HG02973 (cell line): Measurements from ENCODE around the gene ULK2.

ENCODE experiments used
- ATAC-seq: cut with Tn5 transposase; IDR thresholded peaks from one replicate; pipeline ENCODE4 v1.9.1; 2021; ENCODE audit warnings: moderate library complexity; ENCODE audit not compliant: unreplicated experiment

Gene ULK2

GRCh38 chr17:19750020-19750572, 117.6 kb downstream of the ULK2 start:
- ATAC-seq = no peak

DNA sequence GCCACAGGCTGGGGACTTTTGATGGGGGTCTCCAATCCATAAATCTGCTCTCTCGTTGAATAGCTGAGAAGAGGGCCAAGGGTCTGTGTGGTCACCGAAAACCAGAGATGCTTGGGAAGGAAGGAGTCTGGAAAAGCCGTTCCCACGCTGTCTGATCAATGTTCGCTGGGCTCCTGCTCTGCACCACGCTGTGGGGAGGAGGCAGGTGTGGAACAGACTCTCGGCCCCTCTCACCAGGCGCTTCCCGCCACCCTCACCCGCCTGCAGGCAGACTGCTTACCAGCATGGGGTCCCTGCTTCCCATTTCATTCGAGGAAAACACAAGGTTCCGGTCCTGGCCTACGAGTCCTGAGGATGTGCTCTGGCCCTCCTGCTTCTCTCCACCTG, 118.9 kb downstream of the ULK2 start:
- ATAC-seq = no peak

DNA sequence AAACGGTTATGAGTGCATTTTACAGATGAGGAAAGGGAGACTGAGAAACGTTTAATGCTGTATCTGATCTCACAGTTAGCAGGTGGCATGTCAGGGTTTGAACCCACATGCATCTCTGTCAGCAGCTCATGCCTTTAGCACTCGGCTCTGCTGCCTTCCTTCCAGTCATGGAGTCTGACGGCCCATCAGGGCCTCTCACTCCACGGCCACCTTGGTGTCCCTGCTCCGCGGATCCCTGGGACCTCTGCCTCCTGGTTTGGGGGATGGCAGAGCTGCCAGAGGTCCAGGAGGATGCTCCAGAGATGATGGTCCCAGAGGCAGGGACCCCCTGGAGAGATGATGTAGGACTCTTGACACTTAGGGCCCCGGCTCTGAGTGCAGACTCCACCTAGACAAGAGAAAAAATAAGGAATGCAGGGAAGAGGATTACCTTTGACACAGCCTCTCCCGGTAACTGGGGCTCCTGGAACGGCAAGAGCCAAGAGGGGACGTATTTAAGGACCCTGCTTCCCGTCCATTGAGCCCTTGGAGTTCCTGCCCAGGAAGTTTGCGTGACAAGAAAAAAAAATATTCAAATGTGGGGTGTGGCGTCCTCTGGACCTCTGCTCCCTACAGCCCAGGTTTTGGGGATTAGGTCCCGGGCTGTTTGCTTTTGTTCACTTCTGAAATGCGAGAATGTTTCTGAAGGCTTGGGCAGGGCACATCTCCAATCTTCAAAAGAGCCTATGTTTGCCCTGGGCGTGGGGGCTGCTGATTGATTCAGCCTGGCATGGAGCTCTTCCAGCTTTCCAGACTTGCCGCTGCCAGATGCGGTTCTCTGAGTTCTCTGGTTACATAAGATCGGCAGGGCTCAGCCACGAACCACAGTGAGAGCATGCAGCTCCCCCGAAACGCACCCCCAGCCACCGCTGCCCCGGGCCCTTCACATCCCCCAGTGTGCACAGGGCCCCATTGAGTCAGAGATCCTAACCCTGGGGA, 119.6 kb downstream of the ULK2 start, which contains the start of gene ALDH3A1:
Gene ALDH3A1, minus strand, starts transcription at position 470 of the 978 bp plus-strand sequence. CDS start 3,169 bp downstream, outside the sequence.
- ATAC-seq = no peak

DNA sequence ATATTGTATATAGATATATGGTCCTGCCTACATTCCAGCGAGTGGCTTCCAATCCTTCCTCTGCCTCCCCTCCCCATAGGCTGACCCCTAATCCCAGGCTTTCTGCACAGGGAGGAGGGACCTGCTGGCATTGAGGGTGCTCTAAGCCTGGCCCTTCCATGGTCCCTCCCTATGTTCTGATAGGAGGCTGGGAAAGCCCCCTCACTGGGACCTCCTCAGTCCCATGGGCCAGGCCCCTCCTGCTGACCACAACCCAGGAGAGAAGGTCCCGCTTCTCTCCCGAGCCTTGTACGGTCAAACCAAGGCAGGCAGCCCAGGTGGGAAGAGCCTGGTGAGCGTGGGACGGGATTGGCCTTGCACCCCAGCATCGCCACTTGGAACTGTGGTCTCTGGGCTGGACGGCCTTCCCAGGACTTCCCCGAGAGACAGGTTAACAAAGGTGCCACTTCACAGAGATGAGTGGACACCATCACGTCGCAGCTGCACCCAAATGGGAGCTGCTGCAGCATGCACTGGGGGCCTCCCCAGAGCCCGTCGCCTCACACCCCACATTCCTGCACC, 120.5 kb downstream of the ULK2 start:
- no peak for ATAC-seq

DNA sequence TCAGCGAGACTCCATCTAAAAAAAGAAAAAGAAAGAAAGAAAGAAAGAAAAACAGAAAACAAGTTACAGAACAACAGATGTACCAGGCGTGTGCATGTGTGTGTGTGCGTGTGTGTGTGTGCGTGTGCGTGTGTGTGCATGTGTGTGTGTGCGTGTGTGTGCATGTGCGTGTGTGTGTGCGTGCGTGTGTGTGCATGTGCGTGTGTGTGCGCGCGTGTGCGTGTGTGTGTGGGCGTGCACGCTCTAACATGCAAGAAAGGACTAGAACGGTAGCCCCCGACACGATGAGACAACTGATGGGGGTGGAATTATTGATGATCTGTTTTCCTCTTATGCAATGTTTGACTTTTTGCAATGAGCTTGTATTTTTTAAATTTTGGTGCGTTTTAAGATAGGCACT, 121.2 kb downstream of the ULK2 start:
- no peak for ATAC-seq

DNA sequence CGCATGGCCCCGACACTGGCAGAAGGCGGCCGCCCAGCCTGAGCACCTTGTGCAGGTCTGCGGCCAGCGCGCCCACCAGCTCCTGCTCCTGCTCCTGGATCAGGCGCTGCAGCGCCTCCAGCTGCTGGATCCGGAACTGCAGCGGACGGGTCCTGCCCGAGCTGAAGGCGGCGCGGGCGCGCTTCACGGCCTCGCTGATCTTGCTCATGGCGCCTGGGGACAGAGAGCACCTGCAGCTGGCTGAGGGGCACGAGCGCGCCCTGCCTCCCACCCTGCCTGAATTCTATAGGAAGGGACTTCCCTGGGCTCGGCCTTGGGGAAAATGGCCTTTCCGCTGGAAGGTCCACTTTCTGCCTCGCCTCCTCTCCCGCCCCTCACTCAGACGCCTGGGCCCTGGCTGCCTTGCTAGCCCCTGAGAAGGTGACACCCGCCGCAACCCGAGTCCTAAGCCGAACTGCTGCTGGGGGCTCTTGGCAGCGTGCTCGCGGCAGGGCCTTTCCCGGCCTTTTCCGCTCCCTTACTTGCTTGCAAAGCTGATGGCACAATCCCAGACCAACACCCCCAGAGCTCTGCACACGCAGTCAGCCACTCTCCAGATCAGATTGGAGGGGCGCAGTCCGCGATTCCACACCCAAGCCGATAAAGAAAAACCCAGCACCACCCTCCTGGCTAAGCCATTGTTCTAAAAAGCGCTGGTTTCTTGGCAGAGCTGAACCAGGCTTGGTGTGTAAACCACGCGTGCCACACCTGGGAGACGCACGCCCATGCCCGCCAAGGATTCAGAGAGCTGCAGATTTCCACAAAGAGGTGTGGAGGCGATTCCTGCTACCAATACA, 122.6 kb downstream of the ULK2 start:
- no peak for ATAC-seq

GRCh38 chr17:19744492-19744891, 123.2 kb downstream of the ULK2 start:
- ATAC-seq = no peak

DNA sequence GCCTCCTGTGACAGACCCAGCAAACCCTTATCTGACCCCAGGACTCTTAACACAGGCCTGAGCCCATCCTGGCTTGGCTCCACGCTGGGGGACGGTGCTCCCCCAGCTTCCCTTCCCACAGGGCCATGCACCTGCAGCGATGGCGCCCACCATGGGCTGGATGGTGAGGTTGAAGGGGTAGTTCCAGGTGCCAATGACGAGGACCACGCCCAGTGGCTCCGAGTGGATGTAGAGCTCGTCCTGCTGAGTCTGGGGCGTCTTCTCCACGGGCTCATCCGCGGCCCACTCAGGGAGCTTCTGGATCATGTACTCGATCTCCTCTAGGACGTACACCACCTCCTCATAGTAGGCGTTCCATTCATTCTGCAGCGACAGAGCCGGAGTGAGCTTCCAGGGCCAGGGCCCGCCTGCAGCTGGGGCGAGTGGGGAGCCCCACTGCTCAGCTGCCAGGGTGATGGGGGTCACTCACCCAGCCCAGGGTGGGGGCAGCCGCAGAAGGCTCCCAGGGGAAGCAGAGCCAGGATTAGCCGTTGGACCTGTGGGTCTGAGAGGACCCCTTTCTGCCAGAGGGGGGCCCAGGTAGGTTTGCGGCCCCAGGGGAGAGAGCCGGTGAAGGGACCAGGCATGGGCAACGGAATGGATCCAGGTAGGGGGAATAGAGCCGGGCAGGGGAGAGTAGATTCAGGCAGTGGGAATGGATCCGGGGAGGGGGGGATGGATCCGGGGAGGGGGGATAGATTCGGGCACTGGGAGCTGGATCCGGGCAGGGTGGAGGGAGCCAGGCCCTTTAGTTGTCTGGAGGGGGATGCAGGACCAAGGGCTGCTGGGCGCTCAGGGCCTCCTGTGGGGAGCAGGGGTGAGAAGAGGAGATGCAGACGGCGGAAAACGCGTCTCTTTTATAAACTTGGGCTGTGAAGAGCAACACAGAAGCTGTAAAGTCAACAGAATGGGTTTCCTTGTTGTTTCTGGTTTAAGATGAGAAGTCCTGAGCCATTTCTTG, 124.3 kb downstream of the ULK2 start:
- ATAC-seq = no peak

- no peak for ATAC-seq
Observed at GRCh38 chr17:19742495-19742894, 125.2 kb downstream of the ULK2 start.

- no peak for ATAC-seq
Observed at GRCh38 chr17:19741832-19742457, 125.8 kb downstream of the ULK2 start.

GRCh38 chr17:19740933-19741332, 126.8 kb downstream of the ULK2 start:
- no peak for ATAC-seq

DNA sequence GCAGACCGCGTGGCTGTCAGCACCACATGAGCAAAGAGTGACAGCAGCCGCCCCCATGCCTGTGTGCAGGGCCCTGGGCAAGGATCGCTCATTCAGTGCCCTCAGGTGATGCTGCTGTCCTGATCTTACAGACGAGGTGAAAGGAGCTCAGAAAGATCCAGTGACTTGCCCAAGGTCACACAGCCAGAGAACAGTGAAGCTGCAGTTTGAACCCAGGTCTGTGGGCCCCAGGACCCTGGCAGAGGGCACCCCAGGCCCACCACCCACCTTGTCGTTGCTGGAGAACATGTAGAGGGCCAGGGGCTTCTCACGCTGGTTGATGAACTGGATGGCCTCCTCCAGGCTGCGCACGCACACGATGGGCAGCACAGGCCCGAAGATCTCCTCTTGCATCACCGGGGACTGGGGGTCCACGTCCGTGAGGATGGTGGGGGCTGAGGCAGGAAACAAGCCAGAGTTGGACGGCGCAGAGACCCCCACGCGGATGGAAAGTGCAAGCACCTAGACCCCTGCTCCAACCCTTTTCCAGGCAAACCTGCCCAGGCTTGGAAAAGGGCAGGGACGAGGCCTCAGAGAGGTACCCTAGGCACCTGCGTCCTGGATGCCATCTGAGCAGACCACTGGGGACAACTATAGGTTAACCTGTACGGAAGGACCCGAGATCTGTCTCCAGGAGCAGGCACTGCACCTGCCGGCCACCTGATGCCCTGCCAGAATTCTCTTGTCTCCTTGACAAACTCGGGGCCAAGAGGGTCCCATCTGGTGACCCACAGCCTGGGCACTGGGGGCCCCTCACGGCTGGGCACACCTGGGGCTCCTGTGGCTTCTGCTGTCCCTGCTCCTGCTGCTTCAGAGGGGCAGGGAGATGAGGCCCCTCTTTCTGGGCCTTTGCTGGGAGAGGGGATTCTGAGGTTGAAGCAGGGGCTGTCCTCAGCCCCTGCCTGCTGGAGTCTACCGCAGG, 128.2 kb downstream of the ULK2 start:
- no peak for ATAC-seq

GRCh38 chr17:19738757-19739156, 129.0 kb downstream of the ULK2 start:
- ATAC-seq = no peak

DNA sequence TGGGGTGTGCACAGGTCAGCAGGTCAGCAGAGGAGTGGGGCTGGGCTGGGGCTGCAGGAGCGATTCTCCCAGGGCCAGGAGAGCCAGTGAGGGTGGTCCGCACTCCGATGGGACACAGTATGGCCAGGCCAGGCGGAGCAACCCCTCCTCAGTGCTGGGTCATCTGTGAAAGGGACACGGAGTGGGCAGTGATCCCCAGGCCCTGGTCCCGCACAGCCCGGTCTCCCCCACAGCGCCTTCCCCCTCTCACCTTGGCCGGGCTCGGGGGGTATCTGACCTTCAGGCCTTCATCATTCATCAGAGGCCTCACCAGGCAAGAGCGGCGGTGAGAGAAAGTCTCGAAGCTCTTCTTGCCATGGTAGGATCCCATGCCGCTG, 129.7 kb downstream of the ULK2 start:
- ATAC-seq = no peak

DNA sequence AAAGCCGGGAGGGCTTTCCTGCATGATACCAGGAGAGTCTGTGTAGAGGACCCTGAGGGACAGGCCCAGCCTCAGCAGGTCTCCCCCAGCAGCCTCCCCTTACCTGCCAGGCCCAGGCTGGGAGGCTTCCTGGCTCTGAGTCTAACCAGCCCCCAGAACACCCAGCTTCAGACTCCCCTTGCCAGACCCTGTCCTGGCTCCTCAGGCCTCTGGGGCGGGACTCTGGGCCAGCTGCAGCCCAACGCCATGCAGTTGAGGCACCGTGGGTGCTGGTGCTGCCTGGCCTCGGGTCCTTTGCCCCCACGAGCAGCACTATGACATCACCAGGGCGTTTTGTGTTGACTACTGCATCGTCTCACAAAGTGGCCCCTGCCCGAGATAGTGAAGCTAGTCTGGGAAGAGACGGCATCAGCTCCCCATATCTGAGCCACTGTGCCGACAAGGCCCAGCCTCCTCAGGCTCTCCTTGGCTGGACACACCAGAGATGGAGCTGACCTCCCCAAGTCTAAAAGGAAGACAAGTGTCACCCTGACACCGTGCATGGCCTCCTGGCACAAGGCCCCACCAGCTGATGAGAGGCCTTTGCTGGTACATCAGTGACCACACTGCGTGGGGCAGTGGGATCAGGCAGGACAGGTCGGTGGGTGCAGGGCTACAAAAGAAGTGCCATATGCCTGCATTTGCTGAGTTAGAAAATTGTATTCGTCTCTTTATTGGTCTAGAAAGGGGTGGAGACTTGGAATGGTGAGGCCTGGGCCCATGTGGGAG, 130.2 kb downstream of the ULK2 start:
- no peak for ATAC-seq

- ATAC-seq = no peak
Observed at GRCh38 chr17:19736071-19736470, 131.7 kb downstream of the ULK2 start.

GRCh38 chr17:19733953-19734526, 133.7 kb downstream of the ULK2 start:
- no peak for ATAC-seq
